HG03460 (cell line): ENCODE measurements around the gene ESM1.

Experiments
- ATAC-seq: cut with Tn5 transposase; IDR thresholded peaks from one replicate; pipeline ENCODE4 v1.9.1; 2021; ENCODE audit not compliant: unreplicated experiment

Gene ESM1

GRCh38 chr5:54988218-54988617 lies 2.8 kb upstream of the ESM1 start:
- no peak for ATAC-seq

GRCh38 chr5:54986269-54986654 lies 869 bp upstream of the ESM1 start:
- no peak for ATAC-seq

- ATAC-seq = no peak
Measured at GRCh38 chr5:54981928-54982327, 3.5 kb downstream of the ESM1 start.

GRCh38 chr5:54975701-54976100 lies 9.7 kb downstream of the ESM1 start:
- no peak for ATAC-seq

GRCh38 chr5:54969856-54970828 lies 15.3 kb downstream of the ESM1 start:
- no peak for ATAC-seq

GRCh38 chr5:54969242-54969641 lies 16.2 kb downstream of the ESM1 start:
- no peak for ATAC-seq

GRCh38 chr5:54965806-54966205 lies 19.6 kb downstream of the ESM1 start:
- ATAC-seq = no peak

- no peak for ATAC-seq
Measured at GRCh38 chr5:54964405-54964804, 21.0 kb downstream of the ESM1 start.

GRCh38 chr5:54959673-54960418 lies 25.5 kb downstream of the ESM1 start:
- no peak for ATAC-seq

GRCh38 chr5:54956922-54957321 lies 28.5 kb downstream of the ESM1 start:
- ATAC-seq = no peak

- no peak for ATAC-seq
Measured at GRCh38 chr5:54947187-54947586, 38.2 kb downstream of the ESM1 start.

- no peak for ATAC-seq
Measured at GRCh38 chr5:54946306-54946819, 39.0 kb downstream of the ESM1 start.

- ATAC-seq = no peak
Measured at GRCh38 chr5:54944364-54944763, 41.0 kb downstream of the ESM1 start.

GRCh38 chr5:54942064-54942778 lies 43.2 kb downstream of the ESM1 start:
- no peak for ATAC-seq

- no peak for ATAC-seq
Measured at GRCh38 chr5:54936201-54936600, 49.2 kb downstream of the ESM1 start.

GRCh38 chr5:54932789-54933188 lies 52.6 kb downstream of the ESM1 start:
- no peak for ATAC-seq

- no peak for ATAC-seq
Measured at GRCh38 chr5:54930736-54931135, 54.7 kb downstream of the ESM1 start.
